Stimulated activated CD4-positive, alpha-beta T cell treated with anti-CD3 and anti-CD28 coated beads, Interleukin-12 subunit alpha, Interleukin-12 subunit beta, amount 100 ng/mL, for 48 hours (primary cell): Measurements from ENCODE around the gene CST6.

Experiments used
- DNase-seq, 3 donors: peaks; one replicate each; pipeline ENCODE4 v3.0.0-alpha.2; 2020; ENCODE audit warnings: low read depth in 2 of 3, low spot score in 1 of 3

The CST6 gene

GRCh38 chr11:66044757-66045156 is 32.9 kb downstream of the CST6 start:
- no peak for DNase-seq

- peak; percentile 67 to 87 (median 77) for DNase-seq
Measured at GRCh38 chr11:66045177-66045639, 33.4 kb downstream of the CST6 start.

GRCh38 chr11:66046901-66047300 is 35.1 kb downstream of the CST6 start:
- DNase-seq: no peak

- no peak for DNase-seq
Measured at GRCh38 chr11:66047541-66048365, 35.9 kb downstream of the CST6 start.

- no peak for DNase-seq
Measured at GRCh38 chr11:66048547-66049323, 36.9 kb downstream of the CST6 start, which contains the start of gene GAL3ST3. GAL3ST3 (minus strand) TSS chr11:66049161; CDS start chr11:66045415, 3,746 bp downstream.

- DNase-seq: no peak
Measured at GRCh38 chr11:66050581-66051231, 38.9 kb downstream of the CST6 start.

- no peak for DNase-seq
Measured at GRCh38 chr11:66051371-66051765, 39.6 kb downstream of the CST6 start.

GRCh38 chr11:66051766-66052663 is 40.2 kb downstream of the CST6 start, which contains the start of gene SF3B2:
SF3B2 (plus strand) TSS chr11:66052364; CDS start chr11:66052385, 21 bp downstream.
- DNase-seq: peak; percentile 90 to 96 (median 95)

- DNase-seq: no peak
Measured at GRCh38 chr11:66052664-66052982, 40.8 kb downstream of the CST6 start.

- DNase-seq: no peak
Measured at GRCh38 chr11:66055021-66055420, 43.2 kb downstream of the CST6 start.

GRCh38 chr11:66056501-66056900 is 44.7 kb downstream of the CST6 start:
- DNase-seq: no peak

- DNase-seq: no peak
Measured at GRCh38 chr11:66059966-66060680, 48.3 kb downstream of the CST6 start.

- no peak for DNase-seq
Measured at GRCh38 chr11:66061268-66061667, 49.5 kb downstream of the CST6 start.

GRCh38 chr11:66062408-66062807 is 50.6 kb downstream of the CST6 start:
- DNase-seq: no peak
